Epithelial cell of proximal tubule (primary cell): Measurements from ENCODE around the gene ZCCHC7. TPM values are rescaled to one million over a fixed set of nuclear protein-coding genes. Genes with fewer than 3 reads are reported as not detected.

Experiments used
- DNase-seq: peaks from one replicate; pipeline ENCODE4 v3.0.0-alpha.2; 2011; ENCODE audit warnings: low read depth
- H3K4me3 ChIP-seq: 2 replicates; pipeline ENCODE4 v1.5.1; 2011; ENCODE audit warnings: low read depth, mild to moderate bottlenecking, low read length
- CTCF ChIP-seq: conservative IDR thresholded peaks from 2 replicates; pipeline ENCODE4 v1.5.1; 2012; ENCODE audit warnings: low read depth, mild to moderate bottlenecking, low read length
- total RNA-seq: library from RNA; depleted of rRNA; stranded (reverse); fragments of >200 nt; gene quantifications from 2 replicates; pipeline ENCODE4 v1.2.3, GENCODE V29; 2015

Gene ZCCHC7
- total RNA-seq, 1 donor from 2014 or later = 13.3 TPM

GRCh38 chr9:37364136-37364535 lies 243.8 kb downstream of the ZCCHC7 start:
- H3K4me3 ChIP-seq = no peak overlapping the region
- DNase-seq = no peak
- no peak for TF ChIP-seq CTCF

- peak; percentile 30 for TF ChIP-seq CTCF
- DNase-seq = no peak
Measured at GRCh38 chr9:37364751-37365360, 244.5 kb downstream of the ZCCHC7 start.

GRCh38 chr9:37369671-37370070 lies 249.3 kb downstream of the ZCCHC7 start:
- TF ChIP-seq CTCF = no peak
- no peak overlapping the region for H3K4me3 ChIP-seq
- no peak for DNase-seq

More at GRCh38 chr9:37364751-37365360, 244.5 kb downstream of the ZCCHC7 start:
- H3K4me3 ChIP-seq = no peak overlapping the region

- no peak for DNase-seq
- H3K4me3 ChIP-seq = no peak overlapping the region
- no peak for TF ChIP-seq CTCF
Measured at GRCh38 chr9:37370282-37370681, 249.9 kb downstream of the ZCCHC7 start.

GRCh38 chr9:37370968-37371563 lies 250.7 kb downstream of the ZCCHC7 start:
- DNase-seq = no peak
- TF ChIP-seq CTCF = no peak
- no peak overlapping the region for H3K4me3 ChIP-seq

GRCh38 chr9:37371565-37372464 lies 251.4 kb downstream of the ZCCHC7 start:
- H3K4me3 ChIP-seq = no peak overlapping the region
- no peak for TF ChIP-seq CTCF
- no peak for DNase-seq
